ENCODE data around the gene EPB41L5.
"Not testable (repeated sequence)": the region's sequence is repeated elsewhere in the genome, so short reads cannot be mapped to it uniquely, and the experiment has no call there.

Gene EPB41L5

GRCh38 chr2:120012771-120013596 lies at the start of gene EPB41L5:
TSS of gene EPB41L5 (plus strand) at chr2:120013077. CDS start at chr2:120019085, 6,008 bp downstream.
- DNase-seq, result peak; percentile 57

GRCh38 chr2:119981896-119982295 lies 31.0 kb upstream of the EPB41L5 start:
- DNase-seq, result no peak

- no peak for DNase-seq
These were observed 30.4 kb upstream of the EPB41L5 start for GRCh38 chr2:119982506-119982905.

GRCh38 chr2:119983108-119983507 lies 29.8 kb upstream of the EPB41L5 start:
- DNase-seq, result no peak

- DNase-seq, result no peak
These were observed 16.7 kb upstream of the EPB41L5 start for GRCh38 chr2:119996148-119996547.

GRCh38 chr2:119996896-119997891 lies 15.7 kb upstream of the EPB41L5 start:
- DNase-seq, result not testable (repeated sequence)

- no peak for DNase-seq
These were observed 11.4 kb upstream of the EPB41L5 start for GRCh38 chr2:120001471-120001870.

- no peak for DNase-seq
These were observed 8.6 kb upstream of the EPB41L5 start for GRCh38 chr2:120004254-120004653.

GRCh38 chr2:120005834-120006521 lies 6.9 kb upstream of the EPB41L5 start:
- no peak for DNase-seq

- DNase-seq, result no peak
These were observed 5.0 kb upstream of the EPB41L5 start for GRCh38 chr2:120007851-120008250.

- DNase-seq, result no peak
These were observed 514 bp upstream of the EPB41L5 start for GRCh38 chr2:120012363-120012762.

- DNase-seq, result no peak
These were observed 833 bp downstream of the EPB41L5 start for GRCh38 chr2:120013597-120014223.

- no peak for DNase-seq
These were observed 1.5 kb downstream of the EPB41L5 start for GRCh38 chr2:120014226-120014980.

GRCh38 chr2:120016800-120017199 lies 3.9 kb downstream of the EPB41L5 start:
- no peak for DNase-seq

- DNase-seq, result no peak
These were observed 4.3 kb downstream of the EPB41L5 start for GRCh38 chr2:120017201-120017600.

GRCh38 chr2:120018549-120018948 lies 5.7 kb downstream of the EPB41L5 start:
- no peak for DNase-seq

- DNase-seq, result no peak
These were observed 7.7 kb downstream of the EPB41L5 start for GRCh38 chr2:120020554-120020953.

GRCh38 chr2:120022505-120022904 lies 9.6 kb downstream of the EPB41L5 start:
- DNase-seq, result not testable (repeated sequence)

- DNase-seq, result no peak
These were observed 14.0 kb downstream of the EPB41L5 start for GRCh38 chr2:120026890-120027289.

GRCh38 chr2:120028795-120029194 lies 15.9 kb downstream of the EPB41L5 start:
- no peak for DNase-seq
